Loucy (cell line): ENCODE data around the gene TRIM33.

Source experiments
- EZH2phosphoT487 ChIP-seq: fragments of 200-600 bp; IDR thresholded peaks from 2 replicates; pipeline ENCODE4 v1.6.1; 2018; ENCODE audit warnings: antibody characterized with exemption, mild to moderate bottlenecking, moderate library complexity, borderline replicate concordance
- TF ChIP-seq, protein P1 (sequence below): fragments of 200-600 bp; sonication (generic); conservative IDR thresholded peaks from 2 replicates; pipeline ENCODE4 v1.5.1; 2014; ENCODE audit warnings: mild to moderate bottlenecking, antibody characterized with exemption, low read length

DNA sequence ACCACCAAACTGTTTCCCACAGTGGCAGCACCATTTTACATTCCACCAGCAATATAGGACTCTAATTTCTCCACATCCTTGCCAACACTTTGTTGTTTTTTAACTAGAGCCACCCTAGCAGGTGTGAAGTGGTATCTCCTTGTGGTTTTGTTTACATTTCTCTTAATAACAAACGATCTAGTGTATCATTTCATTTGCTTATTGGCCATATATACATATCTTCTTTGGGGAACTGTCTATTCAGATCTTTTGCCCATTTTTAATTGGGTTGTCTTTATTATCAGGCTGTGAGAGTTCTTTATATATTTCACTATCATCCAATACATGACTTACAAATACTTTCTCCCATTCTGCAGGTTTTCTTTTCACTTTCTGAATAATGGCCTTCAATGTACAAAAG, 18.0 kb downstream of the TRIM33 start:
- TF ChIP-seq, protein P1, sequence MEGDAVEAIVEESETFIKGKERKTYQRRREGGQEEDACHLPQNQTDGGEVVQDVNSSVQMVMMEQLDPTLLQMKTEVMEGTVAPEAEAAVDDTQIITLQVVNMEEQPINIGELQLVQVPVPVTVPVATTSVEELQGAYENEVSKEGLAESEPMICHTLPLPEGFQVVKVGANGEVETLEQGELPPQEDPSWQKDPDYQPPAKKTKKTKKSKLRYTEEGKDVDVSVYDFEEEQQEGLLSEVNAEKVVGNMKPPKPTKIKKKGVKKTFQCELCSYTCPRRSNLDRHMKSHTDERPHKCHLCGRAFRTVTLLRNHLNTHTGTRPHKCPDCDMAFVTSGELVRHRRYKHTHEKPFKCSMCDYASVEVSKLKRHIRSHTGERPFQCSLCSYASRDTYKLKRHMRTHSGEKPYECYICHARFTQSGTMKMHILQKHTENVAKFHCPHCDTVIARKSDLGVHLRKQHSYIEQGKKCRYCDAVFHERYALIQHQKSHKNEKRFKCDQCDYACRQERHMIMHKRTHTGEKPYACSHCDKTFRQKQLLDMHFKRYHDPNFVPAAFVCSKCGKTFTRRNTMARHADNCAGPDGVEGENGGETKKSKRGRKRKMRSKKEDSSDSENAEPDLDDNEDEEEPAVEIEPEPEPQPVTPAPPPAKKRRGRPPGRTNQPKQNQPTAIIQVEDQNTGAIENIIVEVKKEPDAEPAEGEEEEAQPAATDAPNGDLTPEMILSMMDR, result no peak
- no peak for TF ChIP-seq EZH2phosphoT487
